ENCODE measurements around the gene CDK15. TPM values are rescaled to one million over a fixed set of nuclear protein-coding genes. Genes with fewer than 3 reads are reported as not detected.
"Not testable (repeated sequence)": the region's sequence is repeated elsewhere in the genome, so short reads cannot be mapped to it uniquely, and the experiment has no call there.

The CDK15 gene
- not detected for total RNA-seq
- polyA plus RNA-seq, result not detected

DNA sequence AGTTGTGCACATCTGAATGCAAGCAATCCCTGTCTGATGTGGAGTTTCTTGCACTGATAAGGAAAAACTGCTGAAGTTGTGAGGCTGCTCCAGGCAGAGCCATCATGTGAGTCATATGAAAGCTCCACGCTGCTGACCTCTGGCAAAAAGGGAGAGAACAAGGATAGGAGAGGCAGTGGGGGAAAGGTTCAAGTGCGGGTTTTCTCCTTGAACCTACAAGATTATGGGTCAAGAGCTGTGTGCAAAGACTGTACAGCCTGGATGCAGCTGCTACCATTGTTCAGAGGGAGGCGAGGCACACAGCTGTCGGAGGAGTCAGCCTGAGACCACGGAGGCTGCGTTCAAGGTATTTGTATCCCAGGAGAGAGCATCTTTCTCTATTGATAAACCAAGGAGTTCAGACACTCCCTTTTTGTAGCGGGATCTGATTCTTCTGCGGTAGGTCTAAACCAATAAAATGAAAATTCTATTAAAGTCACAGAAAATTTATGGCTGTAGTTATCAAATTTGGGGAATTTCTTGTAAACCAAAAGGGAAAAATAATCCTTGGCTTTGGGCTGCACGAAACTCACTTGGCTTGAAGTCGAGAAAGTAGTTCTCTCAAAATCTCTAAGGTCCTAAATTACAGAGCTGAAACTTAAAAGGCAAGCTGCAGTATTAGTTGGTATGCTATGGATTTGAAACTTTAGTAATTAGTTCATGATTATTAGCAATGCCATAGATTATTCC is at the start of gene CDK15:
CDK15 (plus strand) TSS at position 96 of the 729 bp plus-strand sequence; CDS start at position 224, 128 bp downstream.
- no peaks in the 10 kb centered on the region for H3K36me3 Mint-ChIP-seq
- Histone ChIP-seq H3K4me1 (ENCODE audit: insufficient read depth, low read length) (no peaks in the 10 kb centered on the region), H3K4me3 (ENCODE audit: low read length) (no peak within 1 kb of the TSS), H3K27ac (ENCODE audit: low read depth, low read length) (no peak within 1 kb of the TSS), H3K36me3 (ENCODE audit: insufficient read depth, low read length) (no peaks in the 10 kb centered on the region), H3K9me3 (ENCODE audit: low read length) (no peaks in the 10 kb centered on the region), H3K27me3 (ENCODE audit: insufficient read depth, low read length, poor library complexity, severe bottlenecking) (no peaks in the 10 kb centered on the region)
- no peak for DNase-seq
- H3K4me3 Mint-ChIP-seq, result no peak within 1 kb of the TSS
- H3K4me1 Mint-ChIP-seq, result no peaks in the 10 kb centered on the region
- peaks cover 10 to 30% of the 10 kb centered on the region in 2 donors for H3K27me3 Mint-ChIP-seq
- H3K27ac Mint-ChIP-seq, result peak within 1 kb of the TSS in 1 of 8 donors; percentile 29
- ChIA-PET CTCF (no interaction called here), POLR2A (no interaction called here)
- no peaks in the 10 kb centered on the region for H3K9me3 Mint-ChIP-seq

DNA sequence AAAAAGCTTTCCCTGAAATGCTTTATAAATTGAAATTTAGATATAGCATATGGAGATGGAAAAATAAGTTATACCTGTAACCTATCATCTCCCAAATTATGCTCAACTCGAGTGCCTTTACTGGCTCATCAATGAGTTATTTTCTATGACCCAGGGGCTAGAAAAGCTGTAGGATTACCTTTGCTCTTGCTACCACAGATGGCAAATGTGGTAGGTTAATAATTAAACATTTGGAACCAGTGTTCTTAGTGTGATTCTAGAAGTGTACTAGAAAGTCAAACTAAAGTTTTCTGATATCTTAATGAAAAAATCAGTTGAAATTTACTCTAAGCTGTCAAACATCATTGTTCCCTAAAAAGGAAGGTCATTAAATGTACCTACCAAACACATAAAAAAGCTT is 48.1 kb upstream of the CDK15 start:
- Mint-ChIP-seq H3K4me1 (no peaks in the 10 kb centered on the region), H3K27me3 (no peaks in the 10 kb centered on the region), H3K4me3 (no peak overlapping the region), H3K36me3 (peaks cover 11 to 56% (median 19%) of the 10 kb centered on the region in 3 donors), H3K9me3 (no peaks in the 10 kb centered on the region), H3K27ac (no peak overlapping the region)
- Histone ChIP-seq H3K9me3 (ENCODE audit: low read length) (no peaks in the 10 kb centered on the region), H3K4me3 (ENCODE audit: low read length) (no peak overlapping the region), H3K27me3 (ENCODE audit: insufficient read depth, low read length, poor library complexity, severe bottlenecking) (no peaks in the 10 kb centered on the region), H3K27ac (ENCODE audit: low read depth, low read length) (no peak overlapping the region), H3K36me3 (ENCODE audit: insufficient read depth, low read length) (no peaks in the 10 kb centered on the region), H3K4me1 (ENCODE audit: insufficient read depth, low read length) (no peaks in the 10 kb centered on the region)
- DNase-seq, result no peak
- CTCF ChIA-PET, result no interaction called here
- POLR2A ChIA-PET, result no interaction called here

DNA sequence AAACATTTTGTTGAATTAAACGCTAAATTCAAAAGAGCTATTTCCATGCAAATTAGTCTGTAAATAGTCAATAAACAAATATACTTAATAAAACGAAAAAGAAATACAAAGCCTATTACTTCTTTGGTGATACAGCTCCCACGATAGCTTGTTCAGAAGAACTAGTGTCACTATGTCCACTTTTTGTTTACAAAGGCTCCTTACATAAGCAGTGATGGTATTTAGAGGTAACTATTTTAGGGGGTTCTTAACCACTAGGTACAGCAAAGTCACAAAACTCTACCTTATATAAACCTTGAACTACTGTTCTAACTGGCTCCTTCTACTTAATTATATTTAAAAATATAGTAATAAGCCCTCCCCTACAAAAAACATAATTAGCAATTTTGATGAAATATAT is 47.5 kb upstream of the CDK15 start:
- Histone ChIP-seq H3K27ac (ENCODE audit: low read depth, low read length) (no peak overlapping the region), H3K27me3 (ENCODE audit: insufficient read depth, low read length, poor library complexity, severe bottlenecking) (no peaks in the 10 kb centered on the region), H3K9me3 (ENCODE audit: low read length) (no peaks in the 10 kb centered on the region), H3K4me1 (ENCODE audit: insufficient read depth, low read length) (no peaks in the 10 kb centered on the region), H3K36me3 (ENCODE audit: insufficient read depth, low read length) (no peaks in the 10 kb centered on the region), H3K4me3 (ENCODE audit: low read length) (no peak overlapping the region)
- no peak for DNase-seq
- H3K36me3 Mint-ChIP-seq, result peaks cover 11 to 59% (median 17%) of the 10 kb centered on the region in 3 donors
- CTCF ChIA-PET, result no interaction called here
- H3K4me3 Mint-ChIP-seq, result no peak overlapping the region
- no peak overlapping the region for H3K27ac Mint-ChIP-seq
- H3K9me3 Mint-ChIP-seq, result no peaks in the 10 kb centered on the region
- POLR2A ChIA-PET, result no interaction called here
- no peaks in the 10 kb centered on the region for H3K4me1 Mint-ChIP-seq
- H3K27me3 Mint-ChIP-seq, result no peaks in the 10 kb centered on the region

DNA sequence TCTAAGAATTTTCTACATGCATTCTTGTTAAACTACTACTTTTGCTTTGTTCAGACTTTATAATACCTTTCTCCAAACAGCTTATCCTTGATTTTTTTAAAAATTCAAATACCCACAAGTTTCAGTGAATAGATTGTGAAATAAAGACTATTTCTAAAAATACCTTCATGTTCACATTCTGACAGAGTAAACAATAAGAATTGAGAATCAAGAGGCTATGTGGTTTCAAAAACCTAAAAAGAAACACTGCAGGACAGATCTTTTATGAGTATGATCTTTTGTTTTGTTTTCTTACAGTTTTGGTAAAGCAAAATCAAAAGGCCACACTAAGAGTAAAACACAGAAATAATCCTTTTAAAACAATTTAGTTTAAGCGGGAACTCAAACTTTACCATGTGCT is 46.8 kb upstream of the CDK15 start:
- CTCF ChIA-PET, result no interaction called here
- Histone ChIP-seq H3K27me3 (ENCODE audit: insufficient read depth, low read length, poor library complexity, severe bottlenecking) (no peaks in the 10 kb centered on the region), H3K27ac (ENCODE audit: low read depth, low read length) (no peak overlapping the region), H3K4me3 (ENCODE audit: low read length) (no peak overlapping the region), H3K9me3 (ENCODE audit: low read length) (no peaks in the 10 kb centered on the region), H3K4me1 (ENCODE audit: insufficient read depth, low read length) (no peaks in the 10 kb centered on the region), H3K36me3 (ENCODE audit: insufficient read depth, low read length) (no peaks in the 10 kb centered on the region)
- H3K27ac Mint-ChIP-seq, result peak overlapping the region in 1 of 8 donors; percentile 3
- no peaks in the 10 kb centered on the region for H3K27me3 Mint-ChIP-seq
- no peak for DNase-seq
- H3K4me1 Mint-ChIP-seq, result no peaks in the 10 kb centered on the region
- peaks cover 11 to 58% (median 14%) of the 10 kb centered on the region in 3 donors for H3K36me3 Mint-ChIP-seq
- H3K9me3 Mint-ChIP-seq, result no peaks in the 10 kb centered on the region
- H3K4me3 Mint-ChIP-seq, result no peak overlapping the region
- POLR2A ChIA-PET, result no interaction called here

DNA sequence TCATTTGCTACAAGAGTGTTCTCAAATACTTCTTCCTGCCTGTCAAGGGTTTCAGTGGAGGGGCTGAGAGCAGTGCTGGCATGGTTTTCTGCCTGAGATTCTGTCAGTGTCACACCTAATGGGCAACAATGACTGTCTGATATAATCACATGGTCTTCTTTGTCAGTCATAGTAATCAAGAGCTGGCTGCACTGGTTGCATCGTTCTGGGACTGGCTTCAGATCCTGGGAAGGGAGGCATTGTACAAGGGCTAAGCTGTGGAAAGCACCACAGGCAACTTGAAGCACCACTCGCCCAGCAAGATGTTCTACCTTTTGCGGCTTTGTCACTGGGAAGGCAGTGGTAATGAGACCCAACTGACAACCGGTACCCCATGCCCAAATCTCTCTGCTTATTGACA is 45.2 kb upstream of the CDK15 start:
- Histone ChIP-seq H3K4me1 (ENCODE audit: insufficient read depth, low read length) (no peaks in the 10 kb centered on the region), H3K9me3 (ENCODE audit: low read length) (no peaks in the 10 kb centered on the region), H3K27ac (ENCODE audit: low read depth, low read length) (no peak overlapping the region), H3K36me3 (ENCODE audit: insufficient read depth, low read length) (no peaks in the 10 kb centered on the region), H3K27me3 (ENCODE audit: insufficient read depth, low read length, poor library complexity, severe bottlenecking) (no peaks in the 10 kb centered on the region), H3K4me3 (ENCODE audit: low read length) (no peak overlapping the region)
- H3K27me3 Mint-ChIP-seq, result no peaks in the 10 kb centered on the region
- CTCF ChIA-PET, result no interaction called here
- no peak for DNase-seq
- H3K4me3 Mint-ChIP-seq, result no peak overlapping the region
- H3K36me3 Mint-ChIP-seq, result peaks cover 11 to 59% (median 14%) of the 10 kb centered on the region in 3 donors
- H3K27ac Mint-ChIP-seq, result peak overlapping the region in 1 of 8 donors; percentile 29
- POLR2A ChIA-PET, result no interaction called here
- no peaks in the 10 kb centered on the region for H3K4me1 Mint-ChIP-seq
- H3K9me3 Mint-ChIP-seq, result no peaks in the 10 kb centered on the region

DNA sequence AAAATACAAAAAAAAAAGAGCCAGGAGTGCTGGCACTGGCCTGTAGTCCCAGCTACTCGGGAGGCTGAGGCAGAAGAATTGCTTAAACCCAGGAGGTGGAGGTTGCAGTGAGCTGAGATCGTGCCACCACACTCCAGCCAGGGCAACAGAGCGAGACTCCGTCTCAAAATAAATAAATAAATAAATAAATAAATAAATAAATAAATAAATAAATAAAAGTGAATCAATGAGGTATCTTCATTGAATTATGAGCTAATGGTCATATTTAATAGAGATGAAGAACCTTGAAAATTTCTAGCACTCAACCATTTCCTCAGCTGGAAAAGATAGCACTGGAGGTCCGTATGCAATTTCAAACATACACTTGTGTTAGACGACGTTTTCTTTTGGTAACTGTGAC is 41.9 kb upstream of the CDK15 start:
- H3K4me1 Mint-ChIP-seq; H3K9me3 ChIP-seq (ENCODE audit: low read length); H3K27me3 Mint-ChIP-seq; H3K4me3 ChIP-seq (ENCODE audit: low read length); H3K4me3 Mint-ChIP-seq; H3K36me3 ChIP-seq (ENCODE audit: insufficient read depth, low read length); H3K4me1 ChIP-seq (ENCODE audit: insufficient read depth, low read length); CTCF ChIA-PET; H3K27ac Mint-ChIP-seq; H3K9me3 Mint-ChIP-seq; H3K27ac ChIP-seq (ENCODE audit: low read depth, low read length); POLR2A ChIA-PET; H3K27me3 ChIP-seq (ENCODE audit: insufficient read depth, low read length, poor library complexity, severe bottlenecking); DNase-seq: not testable (repeated sequence)
- H3K36me3 Mint-ChIP-seq, result peaks cover 8 to 48% (median 13%) of the 10 kb centered on the region in 3 donors

DNA sequence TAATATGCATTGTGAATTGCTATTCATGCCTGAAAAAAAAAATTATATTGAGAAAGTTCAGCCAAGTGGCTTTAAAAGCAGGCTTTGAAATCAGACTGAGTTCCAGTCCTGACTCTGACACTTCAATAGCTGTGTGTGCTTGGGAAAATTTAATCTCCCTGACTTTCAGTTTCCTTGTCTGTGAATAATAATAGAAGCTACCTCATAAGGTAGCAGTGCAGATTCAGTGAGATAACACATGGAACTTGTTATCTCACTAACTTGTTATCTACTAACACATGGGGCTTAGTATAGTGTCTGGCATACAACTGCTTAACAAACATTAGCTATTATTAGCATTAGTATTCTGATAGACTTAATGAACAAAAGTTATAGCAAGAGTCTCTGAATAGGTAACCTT is 40.5 kb upstream of the CDK15 start:
- DNase-seq, result no peak
- Mint-ChIP-seq H3K27me3 (no peaks in the 10 kb centered on the region), H3K36me3 (peaks cover 8 to 40% (median 13%) of the 10 kb centered on the region in 3 donors), H3K4me3 (no peak overlapping the region), H3K4me1 (peaks cover 0 to 2% (median 0%) of the 10 kb centered on the region in 3 donors), H3K9me3 (peaks cover 0 to 2% (median 0%) of the 10 kb centered on the region in 5 donors), H3K27ac (no peak overlapping the region)
- POLR2A ChIA-PET, result no interaction called here
- Histone ChIP-seq H3K36me3 (ENCODE audit: insufficient read depth, low read length) (no peaks in the 10 kb centered on the region), H3K4me3 (ENCODE audit: low read length) (no peak overlapping the region), H3K9me3 (ENCODE audit: low read length) (no peaks in the 10 kb centered on the region), H3K4me1 (ENCODE audit: insufficient read depth, low read length) (no peaks in the 10 kb centered on the region), H3K27me3 (ENCODE audit: insufficient read depth, low read length, poor library complexity, severe bottlenecking) (no peaks in the 10 kb centered on the region), H3K27ac (ENCODE audit: low read depth, low read length) (no peak overlapping the region)
- CTCF ChIA-PET, result no interaction called here

DNA sequence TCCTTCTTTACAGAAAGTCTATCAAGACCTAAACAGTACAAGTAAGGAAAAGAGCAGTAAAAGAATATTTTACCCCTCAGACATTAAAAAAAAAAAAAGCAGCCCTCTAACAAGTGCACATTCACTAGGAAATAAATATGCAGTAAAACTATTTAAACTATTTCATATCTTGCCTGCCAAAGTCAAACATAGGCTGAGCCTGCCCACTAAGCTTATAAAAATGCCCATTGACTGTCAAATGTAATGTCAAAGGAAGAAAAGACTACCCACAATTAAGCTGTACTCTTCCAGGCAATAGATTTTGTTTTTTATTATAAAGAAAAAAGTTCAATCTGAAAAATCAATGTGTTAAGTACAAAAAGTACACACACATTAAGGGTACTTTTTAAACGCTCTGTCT is 37.4 kb upstream of the CDK15 start:
- no peaks in the 10 kb centered on the region for H3K27me3 Mint-ChIP-seq
- H3K36me3 Mint-ChIP-seq, result peaks cover 0 to 21% (median 12%) of the 10 kb centered on the region in 3 donors
- no peaks in the 10 kb centered on the region for H3K27me3 ChIP-seq (ENCODE audit: insufficient read depth, low read length, poor library complexity, severe bottlenecking)
- no peak overlapping the region for H3K27ac Mint-ChIP-seq
- no peaks in the 10 kb centered on the region for H3K9me3 ChIP-seq (ENCODE audit: low read length)
- ChIA-PET POLR2A (no interaction called here), CTCF (interaction anchor here (1.7 kb wide), 1 partner anchor 12 kb away, joined by 4 read pairs; the partner anchor contains the start of gene ALS2)
- H3K4me1 Mint-ChIP-seq, result peaks cover 0 to 2% (median 0%) of the 10 kb centered on the region in 3 donors
- no peak overlapping the region for H3K27ac ChIP-seq (ENCODE audit: low read depth, low read length)
- no peak overlapping the region for H3K4me3 Mint-ChIP-seq
- no peaks in the 10 kb centered on the region for H3K4me1 ChIP-seq (ENCODE audit: insufficient read depth, low read length)
- H3K36me3 ChIP-seq (ENCODE audit: insufficient read depth, low read length), result no peaks in the 10 kb centered on the region
- no peak for DNase-seq
- peaks cover 0 to 2% (median 0%) of the 10 kb centered on the region in 5 donors for H3K9me3 Mint-ChIP-seq
- no peak overlapping the region for H3K4me3 ChIP-seq (ENCODE audit: low read length)

Data from CD8-positive, alpha-beta memory T cell (primary cell).